LNCAP (cell line): ENCODE data around the gene SLC31A1.

Experiments used
- TF ChIP-seq, protein P1 (sequence below): fragments of 450-650 bp; IDR thresholded peaks from 2 replicates; pipeline ENCODE4 v1.5.1; 2017; ENCODE audit warnings: mild to moderate bottlenecking

The SLC31A1 gene

DNA sequence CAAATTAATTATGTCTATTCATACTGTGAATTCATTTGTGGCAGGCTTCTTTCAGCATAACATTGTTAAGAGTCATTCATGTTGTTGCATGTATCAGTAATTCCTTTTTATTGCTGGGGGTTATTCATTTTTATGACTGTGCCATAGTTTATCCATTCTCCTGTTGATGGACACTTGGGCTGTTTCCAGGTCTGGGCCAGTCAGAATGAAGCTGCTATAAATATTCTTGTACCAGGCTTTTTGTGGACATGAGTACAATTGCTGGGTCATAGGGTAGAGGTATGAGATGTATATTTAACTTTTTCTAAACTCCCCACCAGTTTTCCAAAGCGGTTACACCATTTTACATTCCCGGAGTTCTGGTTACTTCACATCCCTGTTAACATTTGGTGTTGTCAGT is 67.7 kb downstream of the SLC31A1 start:
- TF ChIP-seq, protein P1, sequence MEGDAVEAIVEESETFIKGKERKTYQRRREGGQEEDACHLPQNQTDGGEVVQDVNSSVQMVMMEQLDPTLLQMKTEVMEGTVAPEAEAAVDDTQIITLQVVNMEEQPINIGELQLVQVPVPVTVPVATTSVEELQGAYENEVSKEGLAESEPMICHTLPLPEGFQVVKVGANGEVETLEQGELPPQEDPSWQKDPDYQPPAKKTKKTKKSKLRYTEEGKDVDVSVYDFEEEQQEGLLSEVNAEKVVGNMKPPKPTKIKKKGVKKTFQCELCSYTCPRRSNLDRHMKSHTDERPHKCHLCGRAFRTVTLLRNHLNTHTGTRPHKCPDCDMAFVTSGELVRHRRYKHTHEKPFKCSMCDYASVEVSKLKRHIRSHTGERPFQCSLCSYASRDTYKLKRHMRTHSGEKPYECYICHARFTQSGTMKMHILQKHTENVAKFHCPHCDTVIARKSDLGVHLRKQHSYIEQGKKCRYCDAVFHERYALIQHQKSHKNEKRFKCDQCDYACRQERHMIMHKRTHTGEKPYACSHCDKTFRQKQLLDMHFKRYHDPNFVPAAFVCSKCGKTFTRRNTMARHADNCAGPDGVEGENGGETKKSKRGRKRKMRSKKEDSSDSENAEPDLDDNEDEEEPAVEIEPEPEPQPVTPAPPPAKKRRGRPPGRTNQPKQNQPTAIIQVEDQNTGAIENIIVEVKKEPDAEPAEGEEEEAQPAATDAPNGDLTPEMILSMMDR: no peak

DNA sequence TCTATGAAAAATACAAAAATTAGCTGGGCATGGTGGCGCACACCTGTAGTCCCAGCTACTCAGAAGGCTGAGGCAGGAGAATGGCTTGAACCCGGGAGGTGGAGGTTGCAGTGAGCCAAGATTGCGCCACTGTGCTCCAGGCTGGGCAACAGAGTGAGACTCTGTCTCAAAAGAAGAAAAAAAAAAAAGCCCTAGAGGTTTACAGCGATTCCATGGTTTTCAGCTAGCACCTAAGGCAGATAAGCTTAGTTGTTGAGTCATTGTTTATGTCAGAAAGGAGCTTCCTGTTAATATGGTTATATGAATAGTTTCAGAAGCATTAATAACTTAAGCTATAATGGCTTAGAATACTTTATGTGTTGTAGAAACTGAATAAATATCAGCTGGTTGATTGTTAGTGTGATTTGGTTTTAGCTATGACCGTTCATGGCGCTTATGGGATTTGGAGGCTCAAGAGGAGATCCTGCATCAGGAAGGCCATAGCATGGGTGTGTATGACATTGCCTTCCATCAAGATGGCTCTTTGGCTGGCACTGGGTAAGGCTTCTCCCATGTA is 68.8 kb downstream of the SLC31A1 start:
- TF ChIP-seq, protein P1: no peak

DNA sequence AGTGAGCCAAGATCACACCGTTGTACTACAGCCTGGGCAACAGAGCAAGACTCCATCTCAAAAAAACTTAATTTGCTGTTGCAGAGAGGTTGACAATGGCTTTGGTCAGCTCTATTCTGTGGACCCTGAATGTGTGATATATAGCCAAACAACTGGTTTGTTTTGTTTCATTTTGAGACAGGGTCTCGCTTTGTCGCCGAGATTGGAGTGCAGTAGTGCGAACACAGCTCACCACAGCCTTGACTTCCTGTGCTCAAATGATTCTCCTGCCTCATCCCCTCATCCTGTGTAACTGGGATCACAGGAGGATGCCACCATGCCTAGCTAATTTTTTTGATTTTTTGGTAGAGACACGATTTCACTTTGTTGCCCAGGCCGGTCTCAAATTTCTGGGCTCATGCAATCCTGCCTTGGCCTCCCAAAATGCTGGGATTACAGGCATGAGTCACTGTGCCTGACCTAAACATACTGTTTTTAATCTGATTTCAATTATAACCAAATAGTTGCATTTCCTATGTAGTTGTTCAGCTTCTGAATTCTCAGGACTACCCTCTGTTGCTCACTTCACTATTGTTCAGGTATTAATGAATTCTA is 72.0 kb downstream of the SLC31A1 start:
- TF ChIP-seq, protein P1: no peak

DNA sequence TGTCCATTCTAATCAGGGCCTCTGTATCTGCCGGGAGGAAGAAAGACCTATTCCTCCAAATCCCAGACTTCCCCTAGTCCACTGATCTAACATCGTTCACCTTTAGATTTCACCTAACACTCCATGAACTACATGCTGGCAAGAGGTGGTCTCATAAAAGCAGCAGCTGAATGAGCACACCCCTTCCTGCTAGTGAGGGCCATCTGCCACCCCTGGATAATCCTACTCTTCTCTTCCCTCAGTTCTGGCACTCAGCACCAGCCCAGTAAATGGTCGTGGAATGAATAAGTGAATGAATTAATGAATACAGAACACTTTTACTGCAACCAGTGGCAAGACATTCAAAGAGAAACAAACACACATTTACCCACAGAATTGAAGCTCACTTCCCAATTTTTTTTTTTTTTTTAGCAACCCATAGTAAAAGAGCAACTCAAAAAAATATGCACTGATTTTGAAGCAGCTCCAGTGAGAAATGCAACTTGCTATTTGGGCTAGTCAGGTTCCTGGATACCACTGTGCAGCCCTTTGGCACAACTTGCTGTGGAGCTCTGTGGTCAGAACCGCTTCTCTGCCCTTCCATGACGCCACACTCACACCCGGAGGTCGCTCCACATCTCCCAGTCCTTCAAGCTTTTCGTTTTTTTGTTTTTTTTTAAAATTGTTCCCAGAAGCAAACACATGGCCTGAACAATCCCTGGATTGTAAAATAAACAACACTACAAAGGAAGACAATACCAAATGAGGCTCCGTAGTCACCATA is 75.6 kb downstream of the SLC31A1 start:
- TF ChIP-seq, protein P1: no peak

DNA sequence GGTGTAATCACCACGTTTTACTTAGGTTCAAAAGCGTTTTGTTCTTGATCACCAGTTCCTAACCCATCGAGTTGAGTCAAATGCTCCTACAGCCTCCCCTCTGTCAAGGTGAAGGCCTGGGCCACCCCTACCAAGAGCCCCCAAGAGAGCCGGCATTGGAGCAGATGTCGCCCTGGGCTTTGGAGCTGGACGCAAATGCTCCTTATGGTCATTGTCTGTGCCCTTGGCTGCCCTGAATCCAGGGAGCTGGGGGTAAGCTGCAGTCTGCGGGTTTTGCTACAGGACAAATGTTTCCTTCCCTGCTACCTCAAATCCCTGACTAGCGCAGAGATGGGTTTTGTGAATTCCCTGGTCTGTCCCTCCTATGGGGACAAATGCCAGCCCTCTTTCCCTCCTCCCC is 77.0 kb downstream of the SLC31A1 start:
- TF ChIP-seq, protein P1: no peak

DNA sequence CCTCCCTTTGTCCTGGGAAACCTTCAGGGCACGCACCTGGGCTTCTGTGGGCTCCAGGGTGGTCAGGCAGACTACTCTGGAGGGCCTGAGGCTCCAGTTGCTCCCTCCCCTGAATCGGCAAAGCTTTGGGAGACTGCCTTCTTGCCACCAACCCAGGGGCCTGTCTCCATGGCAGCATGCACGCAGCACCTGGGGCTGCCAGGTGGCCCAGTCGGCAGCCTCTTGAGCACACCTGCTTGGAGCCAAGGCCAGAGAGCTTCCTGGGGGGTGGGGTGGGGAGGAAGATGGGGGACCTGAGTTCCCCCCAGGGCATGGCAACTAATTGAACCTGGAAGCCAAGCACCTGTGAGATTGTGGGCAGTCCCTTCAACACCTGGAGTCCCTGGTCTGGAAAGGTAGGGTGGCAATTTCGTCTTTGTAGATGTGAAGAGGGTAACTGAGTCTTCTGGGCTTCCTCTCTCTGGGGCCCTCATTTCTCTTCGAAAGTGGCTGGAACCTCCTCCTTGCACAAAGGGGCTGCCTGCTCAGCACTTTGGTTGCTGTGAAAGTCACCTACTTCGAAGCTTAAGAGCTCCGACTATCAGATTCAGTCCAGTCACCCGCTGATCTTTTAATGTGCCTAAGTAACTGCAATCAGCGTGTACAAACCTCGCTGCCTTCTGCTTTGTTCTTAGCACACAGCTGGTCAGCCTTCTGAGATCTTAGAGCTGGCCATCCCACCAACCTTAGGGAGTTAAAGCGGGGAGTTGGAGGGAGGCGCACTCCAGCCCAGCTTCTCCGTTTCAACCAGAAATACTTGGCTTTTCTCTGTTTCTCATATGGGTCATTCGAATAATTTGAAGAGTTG is 77.8 kb downstream of the SLC31A1 start:
- TF ChIP-seq, protein P1: no peak

DNA sequence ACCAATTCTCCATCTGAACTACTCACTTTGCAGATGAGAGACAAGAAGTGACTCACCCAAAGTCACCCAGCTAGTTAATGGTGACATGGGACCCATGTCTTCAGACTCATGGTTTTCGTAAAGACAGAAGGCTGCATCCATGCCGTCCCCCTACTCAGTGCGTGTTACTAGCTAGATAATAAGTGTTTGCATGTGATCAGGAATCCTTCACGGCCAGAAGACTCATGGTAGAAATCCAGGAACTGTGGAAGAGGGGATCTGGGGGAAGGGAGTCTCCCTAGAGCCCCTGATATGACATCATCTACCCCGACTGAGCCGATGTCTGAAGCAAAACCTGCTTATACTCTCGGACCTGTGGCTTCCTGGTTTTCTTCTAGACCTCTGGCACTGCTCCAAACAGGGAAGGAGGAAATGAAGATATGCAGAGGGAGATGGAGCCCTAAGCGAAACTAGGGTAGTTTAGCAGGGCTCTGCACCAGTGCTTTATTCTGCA is 78.5 kb downstream of the SLC31A1 start:
- TF ChIP-seq, protein P1: no peak
